HEK293 (cell line): Measurements from ENCODE around the gene HSD17B13.
A peak's percentile ranks its signal among the peaks of the same experiment; 100 is the strongest.

ENCODE experiments used
- CTCF ChIA-PET: fragments of 350-600 bp; formaldehyde crosslinking; extraction: SDS; loops from one replicate; lab custom pipeline; 2021; ENCODE audit warnings: antibody characterized with exemption; lab: Yijun Ruan, JAX
- POLR2A ChIA-PET: fragments of 300-600 bp; formaldehyde crosslinking; extraction: SDS; loops from one replicate; lab custom pipeline; 2020; ENCODE audit warnings: antibody characterized with exemption, inconsistent platforms; lab: Yijun Ruan, JAX
- H3K27ac ChIP-seq: fragments of 200-500 bp; sonication (Bioruptor generic); 2 replicates; pipeline ENCODE4 v1.5.1; 2014; ENCODE audit warnings: low read depth, low read length, control low read depth, inconsistent platforms; ENCODE audit errors: extremely low read depth
- H3K36me3 ChIP-seq, 2 experiments: fragments of 200-500 bp in 1 of 2; sonication (Bioruptor generic) in 1 of 2; 1 replicate in 1 of 2; 2 replicates in 1 of 2; pipeline ENCODE4 v1.5.1; 2014 to 2017; ENCODE audit warnings: inconsistent platforms in 2 of 2, low read length in 2 of 2; ENCODE audit not compliant: control insufficient read depth in 2 of 2, insufficient read depth in 1 of 2
- H3K4me1 ChIP-seq: fragments of 200-500 bp; sonication (Bioruptor generic); 2 replicates; pipeline ENCODE4 v1.5.1; 2014; ENCODE audit warnings: mild to moderate bottlenecking, low read length, inconsistent platforms; ENCODE audit not compliant: control insufficient read depth, insufficient read depth
- H3K4me3 ChIP-seq: 2 replicates; pipeline ENCODE4 v1.5.1; 2011; ENCODE audit warnings: low read depth, mild to moderate bottlenecking, control low read depth, low read length, moderate library complexity
- H3K9me3 ChIP-seq: fragments of 200-500 bp; sonication (Bioruptor generic); 2 replicates; pipeline ENCODE4 v1.5.1; 2014; ENCODE audit warnings: low read depth, low read length, inconsistent platforms; ENCODE audit not compliant: control insufficient read depth, insufficient read depth
- BCL11B ChIP-seq: fragments of 450-650 bp; formaldehyde crosslinking; IDR thresholded peaks from 2 replicates; pipeline ENCODE4 v1.5.1; 2016; ENCODE audit warnings: low read depth, missing biosample characterization, missing genetic modification characterization
- EGR2 ChIP-seq: fragments of 450-650 bp; formaldehyde crosslinking; IDR thresholded peaks from 2 replicates; pipeline ENCODE4 v1.5.1; 2016; ENCODE audit warnings: low read depth, missing biosample characterization, missing genetic modification characterization
- HOXA7 ChIP-seq: sonication (generic); formaldehyde crosslinking; IDR thresholded peaks from 2 replicates; pipeline ENCODE4 v1.8.1; 2022; ENCODE audit warnings: missing genetic modification reagents, borderline replicate concordance
- IKZF3 ChIP-seq: fragments of 450-650 bp; IDR thresholded peaks from 2 replicates; pipeline ENCODE4 v1.5.0; 2018; ENCODE audit warnings: missing biosample characterization, mild to moderate bottlenecking, missing genetic modification characterization, moderate library complexity
- PRDM6 ChIP-seq: fragments of 450-650 bp; formaldehyde crosslinking; IDR thresholded peaks from 2 replicates; pipeline ENCODE4 v1.5.1; 2017; ENCODE audit warnings: missing biosample characterization, missing genetic modification characterization
- REPIN1 ChIP-seq: fragments of 450-650 bp; formaldehyde crosslinking; IDR thresholded peaks from 2 replicates; pipeline ENCODE4 v1.5.1; 2017; ENCODE audit warnings: missing biosample characterization, missing genetic modification characterization, low read depth
- SETDB1 ChIP-seq: IDR thresholded peaks from one replicate; pipeline ENCODE4 v1.6.1; 2017; ENCODE audit warnings: mild to moderate bottlenecking, low read length, moderate library complexity, mixed read lengths; ENCODE audit not compliant: insufficient read length
- TRIM28 ChIP-seq: IDR thresholded peaks from 2 replicates; pipeline ENCODE4 v1.6.1; 2011; ENCODE audit warnings: low read length, control low read depth, borderline replicate concordance
- ZBTB20 ChIP-seq: fragments of 450-650 bp; formaldehyde crosslinking; IDR thresholded peaks from 2 replicates; pipeline ENCODE4 v1.5.1; 2016; ENCODE audit warnings: missing biosample characterization, missing genetic modification characterization
- ZFHX2 ChIP-seq: fragments of 450-650 bp; formaldehyde crosslinking; conservative IDR thresholded peaks from 2 replicates; pipeline ENCODE4 v1.5.1; 2016; ENCODE audit warnings: missing biosample characterization, missing genetic modification characterization
- ZIC2 ChIP-seq: fragments of 450-650 bp; formaldehyde crosslinking; IDR thresholded peaks from 2 replicates; pipeline ENCODE4 v1.5.1; 2016; ENCODE audit warnings: missing biosample characterization, missing genetic modification characterization
- ZNF10 ChIP-seq: fragments of 450-650 bp; formaldehyde crosslinking; IDR thresholded peaks from 2 replicates; pipeline ENCODE4 v1.5.1; 2017; ENCODE audit warnings: missing biosample characterization, missing genetic modification characterization
- ZNF146 ChIP-seq: fragments of 450-650 bp; formaldehyde crosslinking; IDR thresholded peaks from 2 replicates; pipeline ENCODE4 v1.5.1; 2016; ENCODE audit warnings: missing biosample characterization, missing genetic modification characterization
- ZNF157 ChIP-seq: fragments of 450-650 bp; formaldehyde crosslinking; IDR thresholded peaks from 2 replicates; pipeline ENCODE4 v1.5.1; 2016; ENCODE audit warnings: missing biosample characterization, missing genetic modification characterization
- ZNF16 ChIP-seq: fragments of 450-650 bp; formaldehyde crosslinking; IDR thresholded peaks from 2 replicates; pipeline ENCODE4 v1.5.1; 2016; ENCODE audit warnings: low read depth, missing biosample characterization, missing genetic modification characterization
- ZNF280C ChIP-seq: fragments of 450-650 bp; formaldehyde crosslinking; IDR thresholded peaks from 2 replicates; pipeline ENCODE4 v1.5.1; 2016; ENCODE audit warnings: missing biosample characterization, missing genetic modification characterization
- ZNF302 ChIP-seq: fragments of 450-650 bp; formaldehyde crosslinking; IDR thresholded peaks from 2 replicates; pipeline ENCODE4 v1.5.1; 2016; ENCODE audit warnings: missing biosample characterization, missing genetic modification characterization, low read depth
- ZNF555 ChIP-seq: fragments of 450-650 bp; formaldehyde crosslinking; conservative IDR thresholded peaks from 2 replicates; pipeline ENCODE4 v1.5.1; 2017; ENCODE audit warnings: missing biosample characterization, mild to moderate bottlenecking, missing genetic modification characterization, inconsistent platforms
- ZNF621 ChIP-seq: fragments of 450-650 bp; formaldehyde crosslinking; IDR thresholded peaks from 2 replicates; pipeline ENCODE4 v1.5.1; 2017; ENCODE audit warnings: missing biosample characterization, missing genetic modification characterization
- ZNF629 ChIP-seq: fragments of 450-650 bp; formaldehyde crosslinking; IDR thresholded peaks from 2 replicates; pipeline ENCODE4 v1.5.1; 2017; ENCODE audit warnings: missing biosample characterization, missing genetic modification characterization
- ZNF639 ChIP-seq: fragments of 450-650 bp; formaldehyde crosslinking; IDR thresholded peaks from 2 replicates; pipeline ENCODE4 v1.5.1; 2016; ENCODE audit warnings: missing biosample characterization, missing genetic modification characterization
- ZNF660 ChIP-seq: fragments of 450-650 bp; IDR thresholded peaks from 2 replicates; pipeline ENCODE4 v1.5.1; 2018; ENCODE audit warnings: missing biosample characterization, mild to moderate bottlenecking, missing genetic modification characterization

The HSD17B13 gene

GRCh38 chr4:87333267-87333666, 10.6 kb upstream of the HSD17B13 start:
- no peaks in the 10 kb centered on the region for H3K9me3 ChIP-seq
- peaks cover 0 to 32% of the 10 kb centered on the region in 2 experiments; a peak in 1 of 3 replicates for H3K36me3 ChIP-seq
- no peak for TF ChIP-seq ZNF639 (tag by site-specific recombination)
- TF ChIP-seq ZNF10 (tag by site-specific recombination), result no peak
- no peak for TF ChIP-seq ZNF629 (tag by site-specific recombination)
- peak; percentile 29 for TF ChIP-seq SETDB1
- no peak overlapping the region for H3K4me3 ChIP-seq
- H3K27ac ChIP-seq, result no peak overlapping the region
- no peaks in the 10 kb centered on the region for H3K4me1 ChIP-seq
- CTCF ChIA-PET, result interaction anchor here (0.8 kb wide), 1 partner anchor 20 kb away, joined by 3 read pairs; no protein-coding TSS in a partner anchor
- POLR2A ChIA-PET, result no interaction called here

GRCh38 chr4:87330761-87331160, 8.1 kb upstream of the HSD17B13 start:
- POLR2A ChIA-PET, result no interaction called here
- H3K36me3 ChIP-seq, result peaks cover 0 to 7% of the 10 kb centered on the region in 2 experiments; a peak in 1 of 3 replicates
- no peak overlapping the region for H3K4me3 ChIP-seq
- CTCF ChIA-PET, result no interaction called here
- TF ChIP-seq ZBTB20 (tag by site-specific recombination) (no peak), ZNF555 (tag by site-specific recombination) (no peak), REPIN1 (tag by site-specific recombination) (no peak), ZIC2 (tag by site-specific recombination) (no peak), BCL11B (no peak), ZNF16 (no peak), IKZF3 (no peak), ZNF302 (tag by site-specific recombination) (no peak), TRIM28 (no peak), HOXA7 (CRISPR knock-in tag) (no peak), EGR2 (tag by site-specific recombination) (no peak), ZNF146 (no peak), ZFHX2 (tag by site-specific recombination) (no peak), ZNF621 (tag by site-specific recombination) (no peak), ZNF660 (tag by site-specific recombination) (no peak), ZNF280C (tag by site-specific recombination) (no peak), ZNF157 (tag by site-specific recombination) (no peak), PRDM6 (tag by site-specific recombination) (no peak)
- H3K4me1 ChIP-seq, result peaks cover 4% of the 10 kb centered on the region; the same call in 1 of the 2 replicates
- H3K27ac ChIP-seq, result no peak overlapping the region
- no peaks in the 10 kb centered on the region for H3K9me3 ChIP-seq
